BE2C (cell line): ENCODE measurements around the gene AHSG.

Source experiments
- DNase-seq: peaks from one replicate; pipeline ENCODE4 v3.0.0-alpha.2; 2020
- H3K27me3 ChIP-seq: fragments of 250-450 bp; sonication (Bioruptor Pico); 2 replicates; pipeline ENCODE4 v1.5.1; 2020; ENCODE audit warnings: mild to moderate bottlenecking
- H3K36me3 ChIP-seq: fragments of 250-450 bp; sonication (Bioruptor Pico); 2 replicates; pipeline ENCODE4 v1.5.1; 2020; ENCODE audit warnings: mild to moderate bottlenecking
- H3K4me1 ChIP-seq: fragments of 250-450 bp; sonication (Bioruptor Pico); 2 replicates; pipeline ENCODE4 v1.5.1; 2020
- H3K4me3 ChIP-seq: 2 replicates; pipeline ENCODE4 v1.5.1; 2011; ENCODE audit warnings: low read depth, low read length
- H3K9me3 ChIP-seq: fragments of 250-450 bp; sonication (Bioruptor Pico); 2 replicates; pipeline ENCODE4 v1.5.1; 2020
- CTCF ChIP-seq: IDR thresholded peaks from 2 replicates; pipeline ENCODE4 v1.5.1; 2012; ENCODE audit warnings: mild to moderate bottlenecking, low read depth, low read length

The AHSG gene

GRCh38 chr3:186639778-186640472 is 27.1 kb downstream of the AHSG start, which contains the start of gene FETUB:
Gene FETUB (plus strand): TSS chr3:186640399. CDS start chr3:186640461, 62 bp downstream.
- no peak for TF ChIP-seq CTCF
- Histone ChIP-seq H3K9me3 (no peaks in the 10 kb centered on the region), H3K4me3 (no peak within 1 kb of the TSS), H3K4me1 (no peaks in the 10 kb centered on the region), H3K36me3 (no peaks in the 10 kb centered on the region), H3K27me3 (peaks cover 41% of the 10 kb centered on the region)
- DNase-seq, result no peak

- TF ChIP-seq CTCF, result no peak
- Histone ChIP-seq H3K4me1 (no peaks in the 10 kb centered on the region), H3K27me3 (peaks cover 46% of the 10 kb centered on the region), H3K9me3 (no peaks in the 10 kb centered on the region), H3K4me3 (no peak overlapping the region), H3K36me3 (no peaks in the 10 kb centered on the region)
- peak; percentile 43 for DNase-seq
These were observed 27.6 kb downstream of the AHSG start for GRCh38 chr3:186640473-186640818.

GRCh38 chr3:186640929-186641328 is 28.1 kb downstream of the AHSG start:
- no peak for TF ChIP-seq CTCF
- H3K4me1 ChIP-seq, result no peaks in the 10 kb centered on the region
- no peak for DNase-seq
- no peaks in the 10 kb centered on the region for H3K9me3 ChIP-seq
- H3K4me3 ChIP-seq, result no peak overlapping the region
- peaks cover 48% of the 10 kb centered on the region for H3K27me3 ChIP-seq
- no peaks in the 10 kb centered on the region for H3K36me3 ChIP-seq

- H3K4me3 ChIP-seq, result no peak overlapping the region
- DNase-seq, result no peak
- no peaks in the 10 kb centered on the region for H3K4me1 ChIP-seq
- peaks cover 57% of the 10 kb centered on the region for H3K27me3 ChIP-seq
- H3K36me3 ChIP-seq, result no peaks in the 10 kb centered on the region
- TF ChIP-seq CTCF, result no peak
- H3K9me3 ChIP-seq, result no peaks in the 10 kb centered on the region
These were observed 29.2 kb downstream of the AHSG start for GRCh38 chr3:186642014-186642413.

- Histone ChIP-seq H3K4me3 (no peak overlapping the region), H3K9me3 (no peaks in the 10 kb centered on the region), H3K4me1 (no peaks in the 10 kb centered on the region), H3K36me3 (no peaks in the 10 kb centered on the region), H3K27me3 (peaks cover 60% of the 10 kb centered on the region)
- no peak for TF ChIP-seq CTCF
- DNase-seq, result no peak
These were observed 30.6 kb downstream of the AHSG start for GRCh38 chr3:186643493-186643892.

GRCh38 chr3:186644683-186645082 is 31.8 kb downstream of the AHSG start:
- H3K4me1 ChIP-seq, result no peaks in the 10 kb centered on the region
- no peak for DNase-seq
- TF ChIP-seq CTCF, result no peak
- H3K27me3 ChIP-seq, result peaks cover 67% of the 10 kb centered on the region
- H3K4me3 ChIP-seq, result no peak overlapping the region
- H3K9me3 ChIP-seq, result no peaks in the 10 kb centered on the region
- no peaks in the 10 kb centered on the region for H3K36me3 ChIP-seq
